C4-2B (cell line): ENCODE data around the gene FAM169A.
"Not testable (repeated sequence)": the region's sequence is repeated elsewhere in the genome, so short reads cannot be mapped to it uniquely, and the experiment has no call there.

Experiments used
- H3K27ac ChIP-seq: fragments of 450-650 bp; 2 replicates; pipeline ENCODE4 v1.5.1; 2017
- ZFX ChIP-seq: fragments of 450-650 bp; IDR thresholded peaks from 2 replicates; pipeline ENCODE4 v1.6.1; 2017
- TF ChIP-seq, protein P1 (sequence below): fragments of 450-650 bp; conservative IDR thresholded peaks from 2 replicates; pipeline ENCODE4 v1.5.1; 2017; ENCODE audit warnings: mild to moderate bottlenecking

FAM169A gene

DNA sequence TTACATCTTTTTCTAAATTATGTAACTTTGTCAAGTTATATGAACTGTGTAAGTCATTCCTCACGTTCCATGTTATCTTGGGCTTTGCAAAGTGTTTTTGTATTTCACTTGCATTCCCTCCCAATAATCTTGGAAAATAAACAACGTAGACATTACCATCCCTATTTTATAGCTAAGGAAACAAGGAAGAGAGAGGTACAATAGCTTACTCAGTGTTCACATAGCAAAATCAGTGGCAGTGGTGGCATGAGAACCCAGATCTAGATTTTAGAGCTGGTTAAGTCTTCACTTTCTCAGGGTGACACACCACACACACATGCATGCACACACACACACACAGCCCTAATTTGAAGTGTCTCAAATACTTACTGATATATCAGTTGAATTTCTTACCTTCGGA is 65.0 kb downstream of the FAM169A start:
- H3K27ac ChIP-seq = no peak overlapping the region
- no peak for TF ChIP-seq ZFX
- TF ChIP-seq, protein P1, sequence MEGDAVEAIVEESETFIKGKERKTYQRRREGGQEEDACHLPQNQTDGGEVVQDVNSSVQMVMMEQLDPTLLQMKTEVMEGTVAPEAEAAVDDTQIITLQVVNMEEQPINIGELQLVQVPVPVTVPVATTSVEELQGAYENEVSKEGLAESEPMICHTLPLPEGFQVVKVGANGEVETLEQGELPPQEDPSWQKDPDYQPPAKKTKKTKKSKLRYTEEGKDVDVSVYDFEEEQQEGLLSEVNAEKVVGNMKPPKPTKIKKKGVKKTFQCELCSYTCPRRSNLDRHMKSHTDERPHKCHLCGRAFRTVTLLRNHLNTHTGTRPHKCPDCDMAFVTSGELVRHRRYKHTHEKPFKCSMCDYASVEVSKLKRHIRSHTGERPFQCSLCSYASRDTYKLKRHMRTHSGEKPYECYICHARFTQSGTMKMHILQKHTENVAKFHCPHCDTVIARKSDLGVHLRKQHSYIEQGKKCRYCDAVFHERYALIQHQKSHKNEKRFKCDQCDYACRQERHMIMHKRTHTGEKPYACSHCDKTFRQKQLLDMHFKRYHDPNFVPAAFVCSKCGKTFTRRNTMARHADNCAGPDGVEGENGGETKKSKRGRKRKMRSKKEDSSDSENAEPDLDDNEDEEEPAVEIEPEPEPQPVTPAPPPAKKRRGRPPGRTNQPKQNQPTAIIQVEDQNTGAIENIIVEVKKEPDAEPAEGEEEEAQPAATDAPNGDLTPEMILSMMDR = no peak

DNA sequence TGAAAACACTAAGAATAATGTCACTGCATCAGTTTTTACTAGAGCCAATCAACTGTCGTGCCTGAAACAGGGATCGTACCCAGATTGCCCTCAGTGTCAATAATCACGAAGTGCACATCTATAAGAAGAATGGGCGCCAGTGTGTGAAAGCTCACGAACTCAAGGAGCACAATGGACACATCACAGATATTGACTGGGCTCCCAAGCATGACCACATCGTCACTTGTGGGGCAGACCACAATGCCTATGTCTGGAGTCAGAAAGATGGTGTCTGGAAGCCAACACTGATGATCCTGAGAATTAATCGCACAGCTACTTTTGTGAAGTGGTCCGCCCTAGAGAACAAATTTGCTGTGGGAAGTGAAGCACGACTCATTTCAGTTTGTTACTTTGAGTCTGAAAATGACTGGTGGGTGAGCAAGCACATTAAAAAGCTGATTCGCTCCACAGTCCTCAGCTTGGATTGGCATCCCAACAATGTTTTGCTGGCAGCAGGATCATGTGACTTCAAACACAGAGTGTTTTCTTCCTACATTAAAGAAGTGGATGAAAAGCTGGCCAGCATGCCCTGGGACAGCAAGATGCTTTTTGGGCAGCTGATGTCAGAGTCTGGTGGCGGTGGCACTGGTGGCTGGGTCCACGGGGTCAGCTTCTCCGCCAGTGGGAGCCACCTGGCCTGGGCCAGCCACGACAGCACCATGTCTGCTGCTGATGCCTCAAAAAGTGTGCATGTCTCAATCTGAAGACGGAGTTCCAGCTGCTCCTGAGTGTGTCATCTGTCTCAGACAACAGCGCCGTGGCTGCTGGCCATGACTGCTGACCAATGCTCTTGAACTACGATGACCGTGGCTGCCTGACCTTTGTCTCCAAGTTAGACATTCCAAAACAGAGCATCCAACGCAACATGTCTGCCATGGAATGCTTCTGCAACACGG is 66.9 kb downstream of the FAM169A start:
- no peak overlapping the region for H3K27ac ChIP-seq
- TF ChIP-seq, protein P1 = no peak
- TF ChIP-seq ZFX = no peak

DNA sequence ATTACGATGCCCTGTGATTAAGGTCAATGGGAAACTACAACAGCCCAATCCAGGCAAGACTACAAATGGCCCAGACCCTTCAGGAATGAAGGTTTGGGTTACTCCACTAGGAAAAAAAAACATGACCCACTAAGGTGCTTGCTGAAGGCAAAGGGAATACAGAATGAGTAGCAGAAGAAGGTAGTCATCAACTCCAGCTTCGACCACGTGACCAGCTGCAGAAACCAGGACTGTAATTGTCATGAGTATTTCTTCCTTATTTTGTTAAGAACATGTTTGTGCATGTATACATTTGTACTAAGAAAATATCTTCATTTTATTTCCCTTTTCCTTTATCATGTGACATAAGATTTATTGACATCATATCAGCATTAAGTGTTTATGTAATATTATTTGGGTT is 74.5 kb downstream of the FAM169A start:
- not testable (repeated sequence) for H3K27ac ChIP-seq

DNA sequence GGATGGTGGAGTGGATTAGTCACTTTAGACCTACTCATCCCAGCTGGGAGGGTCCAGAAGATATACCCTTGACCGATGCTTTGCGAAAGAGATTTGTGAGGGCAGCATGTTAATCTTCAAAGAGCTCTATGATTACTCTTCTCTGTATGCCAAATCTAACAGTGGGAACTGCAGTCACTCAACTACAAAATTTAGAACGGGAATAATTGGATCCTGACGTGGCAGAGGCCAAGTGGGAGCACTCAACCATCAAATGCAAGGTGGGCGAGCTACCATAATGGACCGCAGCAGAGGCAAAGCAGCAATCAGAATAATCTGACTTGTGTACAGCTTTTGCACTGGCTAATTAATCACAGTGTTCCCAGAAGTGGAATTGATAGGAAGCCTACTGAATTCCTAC is 78.8 kb downstream of the FAM169A start:
- no peak overlapping the region for H3K27ac ChIP-seq

DNA sequence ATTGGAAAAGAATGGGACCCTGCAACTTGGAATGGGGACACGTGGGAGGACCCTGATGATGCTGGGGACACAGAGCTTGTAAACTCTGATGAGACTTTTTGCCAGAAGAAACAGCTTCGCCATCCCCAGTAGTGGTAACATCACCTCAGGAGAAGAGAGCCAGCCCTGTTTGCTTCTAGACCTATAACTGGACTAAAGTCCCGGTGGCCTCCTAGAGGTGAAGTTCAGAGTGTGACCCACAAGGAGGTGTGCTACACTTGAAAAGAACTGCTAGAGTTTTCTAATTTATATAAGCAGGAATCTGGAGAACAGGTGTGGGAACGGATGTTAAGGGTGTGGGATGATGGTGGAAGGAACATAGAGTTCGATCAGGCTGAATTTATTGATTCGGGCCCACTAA is 79.3 kb downstream of the FAM169A start:
- no peak overlapping the region for H3K27ac ChIP-seq
- no peak for TF ChIP-seq ZFX
- TF ChIP-seq, protein P1 = peak; percentile 25

More for the DNA sequence above, 78.8 kb downstream of the FAM169A start:
- TF ChIP-seq, protein P1 = no peak
- no peak for TF ChIP-seq ZFX

DNA sequence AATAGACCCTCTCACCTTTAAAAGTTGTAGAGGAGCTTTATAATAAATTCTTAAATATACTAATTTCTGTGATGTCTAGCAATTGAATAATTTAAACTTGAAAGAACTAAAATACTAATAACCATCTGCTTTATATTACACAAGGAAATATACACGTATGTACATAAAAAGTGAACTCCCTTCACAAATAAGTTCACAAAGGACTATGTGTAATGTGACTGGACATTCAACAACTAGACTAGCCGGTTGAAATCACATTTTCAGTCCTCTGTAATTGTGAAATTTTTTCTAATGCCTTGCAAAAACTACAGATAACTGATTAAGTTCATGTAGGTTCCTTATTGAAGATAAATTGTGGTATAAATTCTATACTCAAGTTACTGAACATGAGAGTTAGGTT is 87.6 kb downstream of the FAM169A start:
- H3K27ac ChIP-seq = no peak overlapping the region
- TF ChIP-seq, protein P1 = no peak
- no peak for TF ChIP-seq ZFX

DNA sequence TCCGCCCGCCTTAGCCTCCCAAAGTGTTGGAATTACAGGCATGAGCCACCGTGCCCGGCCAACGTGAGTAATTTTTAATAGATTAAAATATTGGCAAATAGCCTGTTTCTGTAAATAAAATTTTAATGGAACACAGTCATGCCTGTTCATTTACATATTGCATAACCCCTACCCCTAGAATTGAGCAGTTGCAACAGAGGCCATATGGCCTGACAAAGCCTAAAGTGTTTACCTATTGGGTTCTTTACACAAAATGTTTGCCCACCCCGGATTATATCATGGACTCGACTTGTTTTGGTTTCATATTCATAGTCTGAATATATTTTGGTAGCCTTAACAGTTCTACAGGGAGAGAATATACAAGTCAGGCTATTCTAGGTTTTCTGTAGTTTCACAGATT is 93.8 kb downstream of the FAM169A start:
- TF ChIP-seq ZFX = no peak
- TF ChIP-seq, protein P1 = no peak
- H3K27ac ChIP-seq = no peak overlapping the region

DNA sequence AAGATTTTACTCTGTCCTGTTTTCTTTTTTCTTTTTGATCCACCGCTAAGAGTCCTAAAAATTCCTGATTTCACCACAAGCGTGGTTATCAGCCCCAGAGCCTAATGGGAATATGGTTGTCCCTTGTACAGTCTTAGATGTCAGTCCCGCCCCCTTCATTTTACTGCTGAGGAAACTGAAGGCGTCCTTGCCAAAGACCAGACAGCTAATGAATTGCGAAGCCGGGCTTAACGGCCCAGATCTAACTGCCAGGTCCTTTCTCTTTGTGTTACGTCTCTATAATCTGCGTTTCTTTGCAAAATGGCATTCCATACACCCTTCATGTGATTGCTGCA is 98.6 kb downstream of the FAM169A start:
- peak overlapping the region; percentile 85 for H3K27ac ChIP-seq
- TF ChIP-seq, protein P1 = no peak
- no peak for TF ChIP-seq ZFX
